IMR-90 (cell line): Measurements from ENCODE around the gene ZNF592. TPM values are rescaled to one million over a fixed set of nuclear protein-coding genes. Genes with fewer than 3 reads are reported as not detected.

Experiments used
- ATAC-seq: fragments of 200-7000 bp; cut with Tn5 transposase; 2 replicates; pipeline ENCODE4 v1.9.1; 2020; ENCODE audit warnings: low read depth, mild to moderate bottlenecking, moderate library complexity
- BruUV-seq: library from RNA; stranded (reverse); fragments of 400-500 nt; replicated peaks from 2 replicates; lab custom pipeline; 2021; lab: Mats Ljungman, UMichigan
- CTCF ChIA-PET: fragments of 300-600 bp; formaldehyde crosslinking; extraction: SDS; loops from one replicate; lab custom pipeline; 2021; ENCODE audit warnings: antibody characterized with exemption; lab: Yijun Ruan, JAX
- POLR2A ChIA-PET: fragments of 300-600 bp; sonication (Branson Sonifier 250); formaldehyde crosslinking; loops from one replicate; lab custom pipeline; 2022; ENCODE audit warnings: antibody characterized with exemption; ENCODE audit not compliant: unreplicated experiment; lab: Charles Lee
- DNase-seq: peaks from one replicate; pipeline ENCODE4 v3.0.0; 2013
- H2AFZ ChIP-seq: replicated peaks from 2 replicates; pipeline ENCODE3; 2013; ENCODE audit warnings: low read length, mild to moderate bottlenecking; ENCODE audit not compliant: poor library complexity
- H2AK5ac ChIP-seq: 2 replicates; pipeline ENCODE4 v1.6.1; 2013; ENCODE audit warnings: low read depth, low read length, inconsistent platforms
- H2AK9ac ChIP-seq: replicated peaks from 2 replicates; pipeline ENCODE3; 2013; ENCODE audit warnings: mild to moderate bottlenecking, low read depth, low read length, moderate library complexity; ENCODE audit not compliant: poor library complexity
- H2BK120ac ChIP-seq: 2 replicates; pipeline ENCODE4 v1.6.1; 2013; ENCODE audit warnings: low read depth, low read length, inconsistent platforms
- H2BK15ac ChIP-seq: 3 replicates; pipeline ENCODE4 v1.6.1; 2013; ENCODE audit warnings: low read depth, low read length, inconsistent platforms
- H2BK20ac ChIP-seq: 2 replicates; pipeline ENCODE4 v1.6.1; 2013; ENCODE audit warnings: low read depth, mild to moderate bottlenecking, inconsistent platforms, low read length, moderate library complexity
- H2BK5ac ChIP-seq: 2 replicates; pipeline ENCODE4 v1.6.1; 2013; ENCODE audit warnings: mild to moderate bottlenecking, low read depth, low read length, inconsistent platforms; ENCODE audit not compliant: poor library complexity, severe bottlenecking
- H3K14ac ChIP-seq: replicated peaks from 2 replicates; pipeline ENCODE4 v1.6.1; 2013; ENCODE audit warnings: low read depth, low read length, inconsistent platforms
- H3K18ac ChIP-seq: 2 replicates; pipeline ENCODE4 v1.6.1; 2013; ENCODE audit warnings: low read depth, low read length, control low read depth
- H3K23ac ChIP-seq: 2 replicates; pipeline ENCODE4 v1.6.1; 2013; ENCODE audit warnings: low read depth, low read length, inconsistent platforms
- H3K27ac ChIP-seq: 2 replicates; pipeline ENCODE4 v1.5.1; 2013; ENCODE audit warnings: mild to moderate bottlenecking, control low read depth, low read length; ENCODE audit not compliant: insufficient read depth
- H3K27me3 ChIP-seq: 2 replicates; pipeline ENCODE4 v1.6.1; 2013; ENCODE audit warnings: low read length; ENCODE audit not compliant: control insufficient read depth, insufficient read depth
- H3K36me3 ChIP-seq: 2 replicates; pipeline ENCODE4 v1.6.1; 2013; ENCODE audit warnings: low read length, mixed read lengths; ENCODE audit not compliant: control insufficient read depth, insufficient read depth
- H3K4ac ChIP-seq: 2 replicates; pipeline ENCODE4 v1.6.1; 2013; ENCODE audit warnings: low read depth, low read length, inconsistent platforms
- H3K4me1 ChIP-seq: 2 replicates; pipeline ENCODE4 v1.6.1; 2013; ENCODE audit warnings: low read length, mixed read lengths; ENCODE audit not compliant: control insufficient read depth, insufficient read depth
- H3K4me2 ChIP-seq: 2 replicates; pipeline ENCODE4 v1.6.1; 2013; ENCODE audit warnings: low read depth, mild to moderate bottlenecking, control low read depth, low read length, moderate library complexity
- H3K4me3 ChIP-seq: 2 replicates; pipeline ENCODE4 v1.5.1; 2013; ENCODE audit warnings: low read depth, mild to moderate bottlenecking, control low read depth, low read length, moderate library complexity; ENCODE audit not compliant: insufficient read depth
- H3K56ac ChIP-seq: 2 replicates; pipeline ENCODE4 v1.6.1; 2013; ENCODE audit warnings: low read length, inconsistent platforms; ENCODE audit not compliant: insufficient read depth; ENCODE audit errors: extremely low read depth
- H3K79me1 ChIP-seq, 2 experiments: 2 replicates each; pipeline ENCODE4 v1.6.1; 2013; ENCODE audit warnings: low read length in 2 of 2, inconsistent platforms in 1 of 2, low read depth in 1 of 2
- H3K9ac ChIP-seq: 2 replicates; pipeline ENCODE4 v1.6.1; 2013; ENCODE audit warnings: low read depth, low read length, control low read depth
- H3K9me1 ChIP-seq: 2 replicates; pipeline ENCODE4 v1.6.1; 2013; ENCODE audit warnings: low read length, inconsistent platforms; ENCODE audit not compliant: insufficient read depth
- H3K9me3 ChIP-seq: 2 replicates; pipeline ENCODE4 v1.6.1; 2013; ENCODE audit warnings: low read length; ENCODE audit not compliant: control insufficient read depth, insufficient read depth
- H4K20me1 ChIP-seq: 2 replicates; pipeline ENCODE4 v1.6.1; 2013; ENCODE audit warnings: low read length, inconsistent platforms; ENCODE audit not compliant: insufficient read depth
- H4K5ac ChIP-seq: 2 replicates; pipeline ENCODE4 v1.6.1; 2013; ENCODE audit warnings: mild to moderate bottlenecking, low read depth, low read length, control low read depth
- H4K8ac ChIP-seq, 2 experiments: 2 replicates each; pipeline ENCODE4 v1.6.1; 2013; ENCODE audit warnings: low read depth in 2 of 2, low read length in 2 of 2, control low read depth in 1 of 2, inconsistent platforms in 1 of 2
- H4K91ac ChIP-seq: 2 replicates; pipeline ENCODE4 v1.6.1; 2013; ENCODE audit warnings: low read depth, low read length, inconsistent platforms; ENCODE audit not compliant: insufficient read depth
- BHLHE40 ChIP-seq: fragments of 150-350 bp; IDR thresholded peaks from 2 replicates; pipeline ENCODE4 v1.6.1; 2016; ENCODE audit warnings: mild to moderate bottlenecking, low read depth, low read length
- CEBPB ChIP-seq: IDR thresholded peaks from 2 replicates; pipeline ENCODE4 v1.6.1; 2012; ENCODE audit warnings: low read depth, low read length, improper control_type of control experiment
- CHD1 ChIP-seq: IDR thresholded peaks from 2 replicates; pipeline ENCODE4 v1.6.1; 2012; ENCODE audit warnings: low read depth, low read length, improper control_type of control experiment
- CTCF ChIP-seq: conservative IDR thresholded peaks from 2 replicates; pipeline ENCODE4 v1.5.1; 2012; ENCODE audit warnings: mild to moderate bottlenecking, low read depth, low read length, improper control_type of control experiment
- ELK1 ChIP-seq: fragments of 150-350 bp; IDR thresholded peaks from 2 replicates; pipeline ENCODE4 v1.6.1; 2016; ENCODE audit warnings: low read depth, mild to moderate bottlenecking, low read length, moderate library complexity, borderline replicate concordance
- FOS ChIP-seq: fragments of 150-350 bp; IDR thresholded peaks from 2 replicates; pipeline ENCODE4 v1.6.1; 2016; ENCODE audit warnings: low read depth, low read length
- MAFK ChIP-seq: IDR thresholded peaks from 2 replicates; pipeline ENCODE4 v1.6.1; 2012; ENCODE audit warnings: low read depth, low read length, improper control_type of control experiment
- MAZ ChIP-seq: IDR thresholded peaks from 2 replicates; pipeline ENCODE4 v1.6.1; 2012; ENCODE audit warnings: low read depth, mild to moderate bottlenecking, low read length, improper control_type of control experiment, moderate library complexity, borderline replicate concordance
- MXI1 ChIP-seq: IDR thresholded peaks from 2 replicates; pipeline ENCODE4 v1.6.1; 2012; ENCODE audit warnings: low read depth, mild to moderate bottlenecking, low read length, moderate library complexity, borderline replicate concordance
- NFE2L2 ChIP-seq: fragments of 150-350 bp; IDR thresholded peaks from 2 replicates; pipeline ENCODE4 v1.6.1; 2016; ENCODE audit warnings: low read depth, mild to moderate bottlenecking, low read length
- POLR2A ChIP-seq: IDR thresholded peaks from 2 replicates; pipeline ENCODE4 v1.6.1; 2012; ENCODE audit warnings: mild to moderate bottlenecking, low read depth, low read length
- RAD21 ChIP-seq: IDR thresholded peaks from 2 replicates; pipeline ENCODE4 v1.6.1; 2012; ENCODE audit warnings: low read length, improper control_type of control experiment
- RCOR1 ChIP-seq: IDR thresholded peaks from 2 replicates; pipeline ENCODE4 v1.6.1; 2012; ENCODE audit warnings: mild to moderate bottlenecking, low read length, improper control_type of control experiment; ENCODE audit not compliant: insufficient replicate concordance
- RFX5 ChIP-seq: IDR thresholded peaks from 2 replicates; pipeline ENCODE4 v1.8.0; 2012; ENCODE audit warnings: low read depth, mild to moderate bottlenecking, low read length, moderate library complexity
- SMC3 ChIP-seq: fragments of 150-350 bp; IDR thresholded peaks from 2 replicates; pipeline ENCODE4 v1.6.1; 2016; ENCODE audit warnings: low read depth, mild to moderate bottlenecking, antibody characterized with exemption, low read length, moderate library complexity
- WGBS, 2 experiments: methylation state at CpG; one replicate each; pipeline versions ENCODE4 v1.1.5 to v1.1.7; 2013; ENCODE audit warnings: missing lambda C conversion rate in 2 of 2; ENCODE audit not compliant: insufficient read length in 1 of 2; ENCODE audit errors: extremely low coverage in 2 of 2; 5-methylcytosine and 5-hydroxymethylcytosine counted together
- dilution Hi-C: fragments of 300-500 bp; cut with HindIII; formaldehyde crosslinking; loops from one replicate; pipeline ENCODE4 v1.14.3; 2018; ENCODE audit warnings: low sequenced_read_pairs; ENCODE audit not compliant: unreplicated experiment
- in situ Hi-C: fragments of 300-500 bp; cut with MboI; formaldehyde crosslinking; loops from 3 replicates; pipeline ENCODE4 v1.14.3; 2019; ENCODE audit warnings: low sequenced_read_pairs, inconsistent platforms, mixed read lengths
- intact Hi-C: fragments of 100-400 bp; cut with micrococcal nuclease; formaldehyde crosslinking; loops from 2 replicates; pipeline ENCODE4 v1.10.0; 2022
- polyA plus RNA-seq, 3 experiments: library from polyadenylated mRNA; depleted of rRNA; stranded (reverse); fragments of >200 nt; gene quantifications; 2 replicates each; pipeline ENCODE4 v1.2.3, GENCODE V29; 2012; ENCODE audit warnings: low replicate concordance in 1 of 3
- total RNA-seq: library from RNA; depleted of rRNA; stranded (reverse); fragments of >200 nt; gene quantifications from 2 replicates; pipeline ENCODE4 v1.2.3, GENCODE V29; 2012
- TF ChIP-seq, protein P1 (sequence below): fragments of 150-350 bp; IDR thresholded peaks from 2 replicates; pipeline ENCODE4 v1.6.1; 2017; ENCODE audit warnings: mild to moderate bottlenecking, antibody characterized with exemption, low read length, low read depth

Gene ZNF592
- total and polyA plus RNA-seq, 2 of the 4 experiments (the other 2 are of a cell fraction), result 4.3 to 10.2 TPM

DNA sequence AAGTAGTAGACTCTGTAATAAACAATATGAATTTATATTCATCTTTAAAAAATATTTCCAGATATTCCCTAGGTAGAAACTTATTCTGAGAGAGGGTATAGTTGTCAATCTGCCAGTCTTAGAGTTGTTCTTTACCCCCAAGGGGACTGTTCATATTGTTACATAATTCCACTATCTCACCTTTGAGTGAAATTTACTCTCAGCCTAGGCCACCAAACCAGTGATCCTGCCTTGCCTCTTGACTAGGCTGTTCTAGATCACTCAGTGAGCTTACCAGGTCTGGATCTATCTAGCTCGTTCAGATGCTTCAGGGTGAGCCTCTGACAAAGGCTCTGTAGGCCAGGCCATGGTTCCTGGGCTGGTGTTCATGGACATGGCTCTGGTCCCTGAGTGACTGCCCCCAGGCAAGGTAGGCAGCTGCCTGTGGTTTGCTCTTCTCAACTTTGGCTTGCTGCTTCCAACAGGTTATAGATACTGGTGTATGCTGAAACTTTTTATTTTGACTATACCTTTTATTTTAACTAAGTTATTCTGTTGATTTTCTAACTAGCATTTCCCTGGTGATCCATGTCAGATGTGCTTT is 27.6 kb downstream of the ZNF592 start:
- Histone ChIP-seq H3K4me3 (no peak overlapping the region), H3K4me2 (no peak overlapping the region), H2AFZ (no peak overlapping the region), H2BK20ac (no peak overlapping the region), H2BK120ac (no peak overlapping the region), H4K20me1 (peaks cover 20% of the 10 kb centered on the region), H3K4ac (no peak overlapping the region), H3K9ac (no peak overlapping the region), H3K4me1 (no peaks in the 10 kb centered on the region), H3K27ac (no peak overlapping the region), H3K14ac (no peak overlapping the region), H3K18ac (no peak overlapping the region), H2BK15ac (no peak overlapping the region), H4K5ac (no peak overlapping the region), H2BK5ac (no peak overlapping the region), H4K8ac (no peak overlapping the region), H3K56ac (no peak overlapping the region), H3K9me1 (peaks cover 7% of the 10 kb centered on the region; the same call in 1 of the 2 replicates), H4K91ac (no peak overlapping the region), H3K27me3 (no peaks in the 10 kb centered on the region), H3K9me3 (no peaks in the 10 kb centered on the region), H2AK9ac (no peak overlapping the region), H3K23ac (0 out of 2 replicates have a peak overlapping the region, but pooled peaks have one; percentile 9), H3K79me1 (peaks cover 20 to 70% of the 10 kb centered on the region in 2 experiments), H3K36me3 (peaks cover 10% of the 10 kb centered on the region), H2AK5ac (no peak overlapping the region)
- intact Hi-C loops (no loop called here), in situ Hi-C loops (no loop called here), dilution Hi-C loops (no loop called here)
- no TSS peak for BruUV-seq
- no peak for TF ChIP-seq POLR2A
- no peak for TF ChIP-seq RCOR1
- no peak for TF ChIP-seq ELK1
- TF ChIP-seq FOS, result no peak
- no peak for TF ChIP-seq NFE2L2
- TF ChIP-seq CEBPB, result no peak
- TF ChIP-seq MXI1, result no peak
- no peak for TF ChIP-seq CHD1
- TF ChIP-seq RFX5, result no peak
- TF ChIP-seq, protein P1, sequence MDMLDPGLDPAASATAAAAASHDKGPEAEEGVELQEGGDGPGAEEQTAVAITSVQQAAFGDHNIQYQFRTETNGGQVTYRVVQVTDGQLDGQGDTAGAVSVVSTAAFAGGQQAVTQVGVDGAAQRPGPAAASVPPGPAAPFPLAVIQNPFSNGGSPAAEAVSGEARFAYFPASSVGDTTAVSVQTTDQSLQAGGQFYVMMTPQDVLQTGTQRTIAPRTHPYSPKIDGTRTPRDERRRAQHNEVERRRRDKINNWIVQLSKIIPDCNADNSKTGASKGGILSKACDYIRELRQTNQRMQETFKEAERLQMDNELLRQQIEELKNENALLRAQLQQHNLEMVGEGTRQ, result no peak
- TF ChIP-seq CTCF, result no peak
- no peak for TF ChIP-seq SMC3
- TF ChIP-seq BHLHE40, result no peak
- TF ChIP-seq MAZ, result no peak
- TF ChIP-seq MAFK, result no peak
- TF ChIP-seq RAD21, result no peak
- 100% methylated on average over 1 of the region's 1 CpG; no CpG with 5 or more reads in 1 of the 2 experiments for WGBS, 2 experiments
- ChIA-PET POLR2A (no interaction called here), CTCF (no interaction called here)
- ATAC-seq (no peak), DNase-seq (no peak)
